GM12878 (cell line): ENCODE results near the gene DBNL. TPM values are rescaled to one million over a fixed set of nuclear protein-coding genes. Genes with fewer than 3 reads are reported as not detected.
A peak's percentile ranks its signal among the peaks of the same experiment; 100 is the strongest.

Experiments
- ATAC-seq: fragments of 200-7000 bp; cut with Tn5 transposase; 3 replicates; pipeline ENCODE4 v1.9.1; 2020; ENCODE audit warnings: mild to moderate bottlenecking, moderate library complexity
- BruUV-seq: library from RNA; stranded (reverse); fragments of 400-500 nt; replicated peaks from 2 replicates; lab custom pipeline; 2021; lab: Mats Ljungman, UMichigan
- CTCF ChIA-PET: fragments of 300-600 bp; sonication (Branson Sonifier 250); formaldehyde crosslinking; extraction: SDS; loops from one replicate; lab custom pipeline; 2021; ENCODE audit warnings: inconsistent platforms; lab: Yijun Ruan, JAX
- POLR2A ChIA-PET: fragments of 350-600 bp; formaldehyde crosslinking; extraction: SDS; loops from one replicate; lab custom pipeline; 2021; ENCODE audit warnings: inconsistent platforms; lab: Charles Lee
- RAD21 ChIA-PET: fragments of 300-600 bp; sonication (Branson Sonifier 250); formaldehyde crosslinking; loops from one replicate; lab custom pipeline; 2023; ENCODE audit warnings: antibody characterized with exemption; ENCODE audit not compliant: unreplicated experiment; lab: Charles Lee
- SMC1A ChIA-PET: fragments of 300-600 bp; sonication (Branson Sonifier 250); formaldehyde crosslinking; loops from one replicate; lab custom pipeline; 2023; ENCODE audit not compliant: unreplicated experiment, uncharacterized antibody; lab: Charles Lee
- DNase-seq: peaks from one replicate; pipeline ENCODE4 v3.0.0-alpha.2; 2011; ENCODE audit warnings: low read depth, low spot score
- FAIRE-seq: peaks from 3 replicates; lab custom pipeline; 2011; peaks lifted over from hg19 to GRCh38; lab: Jason Lieb, UNC
- H2AFZ ChIP-seq: 2 replicates; pipeline ENCODE4 v1.6.0; 2011; ENCODE audit warnings: low read depth, low read length, control low read depth; ENCODE audit not compliant: control insufficient read depth
- H3K27ac ChIP-seq: 2 replicates; pipeline ENCODE4 v1.5.1; 2011; ENCODE audit warnings: control low read depth; ENCODE audit not compliant: control insufficient read depth, insufficient read depth
- H3K27me3 ChIP-seq, 2 experiments: replicated peaks in 1 of 2; 2 replicates each; pipeline versions ENCODE4 v1.6.0 to v1.6.1; 2011; ENCODE audit warnings: low read length in 1 of 2; ENCODE audit not compliant: control insufficient read depth in 2 of 2, insufficient read depth in 2 of 2
- H3K36me3 ChIP-seq, 2 experiments: 2 replicates each; pipeline ENCODE4 v1.5.1; 2011; ENCODE audit warnings: low read length in 1 of 2; ENCODE audit not compliant: control insufficient read depth in 2 of 2, insufficient read depth in 2 of 2
- H3K4me1 ChIP-seq: 2 replicates; pipeline ENCODE4 v1.6.1; 2011; ENCODE audit warnings: mild to moderate bottlenecking, low read length, moderate library complexity, mixed read lengths; ENCODE audit not compliant: control insufficient read depth, insufficient read depth
- H3K4me2 ChIP-seq: 2 replicates; pipeline ENCODE4 v1.6.0; 2011; ENCODE audit warnings: control low read depth; ENCODE audit not compliant: control insufficient read depth, insufficient read depth
- H3K4me3 ChIP-seq: fragments of 200-600 bp; sonication (generic); 2 replicates; pipeline ENCODE4 v1.5.1; 2016
- H3K79me2 ChIP-seq: 2 replicates; pipeline ENCODE4 v1.6.0; 2011; ENCODE audit warnings: low read length; ENCODE audit not compliant: control insufficient read depth, insufficient read depth
- H3K9ac ChIP-seq: 2 replicates; pipeline ENCODE4 v1.8.0; 2011; ENCODE audit warnings: low read length, control low read depth, mixed read lengths; ENCODE audit not compliant: control insufficient read depth, insufficient read depth
- H3K9me3 ChIP-seq: replicated peaks from 3 replicates; pipeline ENCODE4 v1.5.1; 2011; ENCODE audit warnings: mild to moderate bottlenecking, low read length; ENCODE audit not compliant: control insufficient read depth, insufficient read depth
- H4K20me1 ChIP-seq: 2 replicates; pipeline ENCODE4 v1.6.0; 2011; ENCODE audit not compliant: control insufficient read depth, insufficient read depth
- CTCF ChIP-seq, 3 experiments: IDR thresholded peaks in 2 of 3; conservative IDR thresholded peaks in 1 of 3; 2 replicates each; pipeline ENCODE4 v1.5.1; 2011; ENCODE audit warnings: low read depth in 3 of 3, low read length in 3 of 3, mild to moderate bottlenecking in 3 of 3, control low read depth in 2 of 3, moderate library complexity in 2 of 3, inconsistent platforms in 1 of 3, mixed read lengths in 1 of 3; ENCODE audit not compliant: control insufficient read depth in 2 of 3, insufficient read depth in 1 of 3; ENCODE audit errors: extremely low read depth in 1 of 3
- KAT2A ChIP-seq: conservative IDR thresholded peaks from 2 replicates; pipeline ENCODE4 v1.6.1; 2011; ENCODE audit warnings: low read depth, low read length; ENCODE audit not compliant: control insufficient read depth
- RAD21 ChIP-seq: IDR thresholded peaks from 2 replicates; pipeline ENCODE4 v1.6.1; 2011; ENCODE audit warnings: mild to moderate bottlenecking, low read depth, low read length, moderate library complexity; ENCODE audit not compliant: insufficient read depth
- WGBS: methylation state at CpG from one replicate; pipeline ENCODE4 v1.1.6; 2016; ENCODE audit warnings: low lambda C conversion rate; ENCODE audit not compliant: insufficient replicate concordance, insufficient coverage; ENCODE audit errors: missing lambda C conversion rate; 5-methylcytosine and 5-hydroxymethylcytosine counted together
- in situ Hi-C: fragments of 300-500 bp; cut with MboI; formaldehyde crosslinking; loops from 9 replicates; pipeline ENCODE4 v1.14.3; 2018; ENCODE audit warnings: mixed read lengths
- intact Hi-C: fragments of 100-400 bp; cut with micrococcal nuclease; formaldehyde crosslinking; loops from one replicate; pipeline ENCODE4 v1.14.2; 2022; ENCODE audit not compliant: unreplicated experiment
- polyA plus RNA-seq, 11 experiments: library from polyadenylated mRNA; depleted of rRNA in 4 of 11; unstranded in 6 of 11; stranded (reverse) in 5 of 11; fragments of >200 nt; fragmentation: Nextera tagmentation in 4 of 11; fragmentation: Illumina TruSeq in 1 of 11; extraction: Ambion mirVana in 4 of 11; extraction: Trizol in 1 of 11; gene quantifications; 1 replicate in 1 of 11; 2 replicates in 10 of 11; pipeline versions ENCODE4 v1.2.1 to v1.2.3, GENCODE V29; 2011 to 2016; ENCODE audit warnings: inconsistent platforms in 2 of 11, missing spikeins in 2 of 11, low read depth in 1 of 11
- total RNA-seq, 4 experiments: library from RNA; depleted of rRNA in 3 of 4; stranded (reverse); fragments of >200 nt in 3 of 4; fragmentation: Illumina TruSeq in 1 of 4; extraction: Trizol in 1 of 4; gene quantifications; 2 replicates each; pipeline versions ENCODE4 v1.2.1 to v1.2.3, GENCODE V29; 2013 to 2021

The DBNL gene
- total and polyA plus RNA-seq, 10 of the 15 experiments (the other 5 are each of a cell fraction or from before 2014, with no cell fraction given), result 4.1 to 179 (median 84.3) TPM

GRCh38 chr7:44108768-44109750, 64.6 kb downstream of the DBNL start:
- H3K4me3 ChIP-seq, result no peak overlapping the region
- 0 out of 2 replicates have a peak, but pooled peaks have one; percentile 9 for TF ChIP-seq RAD21
- no peak for TF ChIP-seq KAT2A
- TF ChIP-seq CTCF (IDR thresholded peaks at IDR 0.05 in 2 of 3, conservative IDR thresholded peaks at IDR 0.05 in 1 of 3; ENCODE audit: control insufficient read depth in 2 of 3, extremely low read depth in 1 of 3, insufficient read depth in 1 of 3, low read depth in 3 of 3, low read length in 3 of 3), result peak in 1 of 3 experiments; percentile 27; a peak in 1 of 6 replicates
- SMC1A ChIA-PET, result no interaction called here
- H4K20me1 ChIP-seq, result no peaks in the 10 kb centered on the region
- no peak overlapping the region for H3K4me2 ChIP-seq
- 41% methylated on average over 20 of the region's 21 CpGs for WGBS
- FAIRE-seq, result no peak
- no peak overlapping the region for H3K9ac ChIP-seq
- H3K27me3 ChIP-seq, result peaks cover 11 to 15% of the 10 kb centered on the region in 2 experiments
- peak; percentile 53 for ATAC-seq
- CTCF ChIA-PET, result no interaction called here
- no peak overlapping the region for H2AFZ ChIP-seq
- no peaks in the 10 kb centered on the region for H3K9me3 ChIP-seq
- in situ Hi-C loops (no loop called here), intact Hi-C loops (no loop called here)
- RAD21 ChIA-PET, result no interaction called here
- no peaks in the 10 kb centered on the region for H3K4me1 ChIP-seq
- BruUV-seq, result no TSS peak
- POLR2A ChIA-PET, result no interaction called here
- no peak for DNase-seq
- no peak overlapping the region for H3K27ac ChIP-seq
- no peaks in the 10 kb centered on the region for H3K36me3 ChIP-seq
- H3K79me2 ChIP-seq, result no peaks in the 10 kb centered on the region
